Spinal cord (tissue), 10 donors: ENCODE measurements around the gene HLF. TPM values are rescaled to one million over a fixed set of nuclear protein-coding genes. Genes with fewer than 3 reads are reported as not detected.

Experiments
- DNase-seq, 6 donors: peaks; one replicate each; pipeline versions ENCODE4 v3.0.0 to v3.0.0-alpha.2; 2013 to 2015; ENCODE audit warnings: low spot score in 6 of 6, low read depth in 4 of 6
- H3K27ac ChIP-seq: one replicate; pipeline ENCODE4 v1.5.1; 2013; ENCODE audit warnings: low read depth, low read length, control low read depth
- H3K27me3 ChIP-seq: one replicate; pipeline ENCODE4 v1.6.1; 2013; ENCODE audit warnings: low read length; ENCODE audit not compliant: control insufficient read depth, insufficient read depth
- H3K36me3 ChIP-seq: one replicate; pipeline ENCODE4 v1.6.1; 2013; ENCODE audit warnings: low read length; ENCODE audit not compliant: control insufficient read depth, insufficient read depth
- H3K4me1 ChIP-seq: one replicate; pipeline ENCODE4 v1.6.1; 2013; ENCODE audit warnings: low read length; ENCODE audit not compliant: control insufficient read depth, insufficient read depth
- H3K4me3 ChIP-seq: one replicate; pipeline ENCODE4 v1.5.1; 2013; ENCODE audit warnings: low read depth, low read length, control low read depth
- H3K9me3 ChIP-seq: one replicate; pipeline ENCODE4 v1.6.1; 2013; ENCODE audit warnings: low read length; ENCODE audit not compliant: control insufficient read depth, insufficient read depth
- WGBS: methylation state at CpG from one replicate; pipeline ENCODE4 v1.1.5; 2013; ENCODE audit warnings: missing lambda C conversion rate; ENCODE audit not compliant: insufficient coverage; 5-methylcytosine and 5-hydroxymethylcytosine counted together
- polyA plus RNA-seq, 2 donors: library from polyadenylated mRNA; unstranded; fragments of 120-200 nt; gene quantifications; one replicate each; pipeline ENCODE4 v1.2.1, GENCODE V29; 2013; ENCODE audit not compliant: insufficient read length in 2 of 2
- total RNA-seq, 2 donors: library from RNA; depleted of rRNA in 1 of 2; stranded (reverse); fragments of 120-200 nt in 1 of 2; fragments of >200 nt in 1 of 2; gene quantifications; one replicate each; pipeline versions ENCODE4 v1.2.3 to v1.2.4, GENCODE V29; 2013 to 2014
- donor health status: healthy.

Gene HLF
- total and polyA plus RNA-seq, 4 donors = 8.1 to 127 (median 31.6) TPM

DNA sequence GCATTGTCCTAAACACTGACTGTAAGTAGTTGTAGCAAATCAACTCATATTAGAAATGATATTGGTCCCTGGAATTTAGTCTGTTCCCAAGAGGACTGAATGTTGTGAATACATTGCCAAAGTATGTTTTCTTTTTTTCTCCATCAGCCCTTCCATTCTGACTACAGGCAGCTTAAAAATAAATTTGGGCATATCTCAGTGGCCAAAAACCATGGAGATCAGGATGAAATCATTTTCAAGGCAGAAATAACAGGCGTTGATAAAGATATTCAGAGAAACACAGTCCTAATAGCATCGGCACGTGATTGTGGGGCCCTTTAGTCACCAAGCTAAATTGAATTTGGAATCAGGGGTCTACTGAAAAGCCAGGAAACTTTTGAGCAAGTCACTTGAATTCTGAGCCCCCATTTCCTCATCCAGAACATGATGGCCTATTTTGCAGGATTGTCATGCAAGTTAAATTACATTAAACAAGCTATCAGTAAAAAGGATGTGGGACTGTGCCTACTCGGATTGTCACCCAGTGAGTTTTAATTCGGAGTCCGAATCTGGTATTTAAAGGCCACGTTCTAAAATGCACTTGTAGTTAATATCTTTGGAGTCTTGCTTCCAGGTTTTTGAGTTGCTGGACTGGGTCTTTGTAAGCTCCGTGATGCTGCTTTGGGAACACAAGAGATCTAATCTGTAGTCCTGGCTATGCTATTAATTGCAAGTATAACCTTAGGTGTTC is 17.1 kb downstream of the HLF start:
- Histone ChIP-seq H3K27me3 (no peaks in the 10 kb centered on the region), H3K9me3 (no peaks in the 10 kb centered on the region), H3K4me3 (no peak overlapping the region), H3K27ac (no peak overlapping the region), H3K36me3 (no peaks in the 10 kb centered on the region), H3K4me1 (peaks cover 18% of the 10 kb centered on the region)
- no peak for DNase-seq
- WGBS = 75% methylated on average over 6 of the region's 8 CpGs

DNA sequence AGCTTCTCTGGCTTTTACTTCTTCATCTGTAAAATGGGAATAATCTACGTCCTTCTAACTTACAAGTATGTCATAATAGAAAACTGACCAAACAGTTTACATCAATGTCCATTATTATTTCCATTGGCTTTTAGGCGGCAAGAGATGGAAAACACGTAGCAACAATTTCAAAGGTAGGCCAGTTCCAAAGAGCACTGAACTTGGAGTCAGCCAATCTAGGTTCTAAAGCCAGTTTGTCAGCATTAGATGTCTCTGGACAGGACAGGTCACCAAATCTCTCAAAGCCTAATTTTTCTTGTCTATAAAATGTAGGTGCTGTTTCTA is 17.6 kb downstream of the HLF start:
- no peak overlapping the region for H3K27ac ChIP-seq
- no peak overlapping the region for H3K4me3 ChIP-seq
- DNase-seq = no peak
- no peaks in the 10 kb centered on the region for H3K9me3 ChIP-seq
- H3K36me3 ChIP-seq = no peaks in the 10 kb centered on the region
- WGBS = 92% methylated on average over 2 of the region's 3 CpGs
- peaks cover 18% of the 10 kb centered on the region for H3K4me1 ChIP-seq
- H3K27me3 ChIP-seq = no peaks in the 10 kb centered on the region

DNA sequence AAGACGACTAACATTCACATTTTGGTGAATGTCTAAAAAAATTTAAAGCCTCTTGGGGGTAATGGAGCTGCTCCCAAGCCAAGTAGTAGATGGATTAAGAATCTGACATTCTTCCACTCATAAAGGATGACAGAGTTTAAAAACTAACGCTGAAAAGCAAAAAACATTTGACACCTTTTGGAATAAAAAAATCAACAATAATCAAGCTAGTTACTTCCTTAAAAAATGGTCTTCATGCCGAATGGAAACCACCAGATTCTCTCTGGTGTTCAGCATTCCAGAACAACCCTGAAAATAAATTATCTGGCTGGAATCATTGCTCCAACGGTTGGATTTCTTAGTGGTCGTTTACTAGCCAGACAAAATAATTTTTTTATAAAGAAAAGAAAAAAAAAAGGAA is 18.0 kb downstream of the HLF start:
- DNase-seq = no peak
- H3K27me3 ChIP-seq = no peaks in the 10 kb centered on the region
- no peaks in the 10 kb centered on the region for H3K36me3 ChIP-seq
- 100% methylated on average over 1 of the region's 5 CpGs for WGBS
- H3K4me1 ChIP-seq = peaks cover 18% of the 10 kb centered on the region
- H3K27ac ChIP-seq = no peak overlapping the region
- H3K9me3 ChIP-seq = no peaks in the 10 kb centered on the region
- no peak overlapping the region for H3K4me3 ChIP-seq

DNA sequence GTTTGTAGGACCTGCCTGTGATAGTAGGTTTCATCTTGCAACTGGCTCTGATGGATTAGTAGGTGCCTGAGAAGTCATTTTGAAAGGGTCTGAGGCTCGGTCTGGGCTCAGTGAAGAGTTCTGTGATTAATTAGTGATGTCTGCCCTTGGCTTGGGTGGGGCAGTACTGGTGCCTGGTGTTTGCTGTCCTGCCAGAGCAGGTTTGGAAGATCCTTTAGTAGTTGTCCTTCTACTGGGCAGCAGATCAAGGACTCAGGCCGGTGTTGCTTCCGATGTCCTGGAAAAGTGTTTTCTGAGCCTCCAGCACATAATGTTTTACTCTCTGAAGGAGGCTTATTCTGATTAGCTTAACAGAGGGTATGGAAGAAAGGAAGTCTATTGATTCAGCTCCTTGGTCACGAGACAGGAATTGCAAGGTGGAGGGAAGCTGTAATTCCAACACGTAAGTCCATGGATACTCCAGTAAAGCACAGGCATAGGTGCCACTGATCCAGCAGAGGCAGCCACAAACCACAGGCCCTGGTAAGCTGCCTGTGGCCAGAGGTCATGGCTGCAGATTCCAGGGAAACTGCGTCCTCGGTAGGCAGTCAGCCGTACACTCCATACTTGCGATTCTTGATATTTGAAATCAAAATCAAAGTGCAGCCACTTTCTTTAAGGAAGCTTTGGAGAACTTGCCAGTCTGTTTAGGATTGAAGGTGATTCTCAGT is 18.7 kb downstream of the HLF start:
- Histone ChIP-seq H3K4me1 (peaks cover 18% of the 10 kb centered on the region), H3K27ac (peak overlapping the region; percentile 22), H3K9me3 (no peaks in the 10 kb centered on the region), H3K4me3 (no peak overlapping the region), H3K36me3 (no peaks in the 10 kb centered on the region), H3K27me3 (no peaks in the 10 kb centered on the region)
- WGBS = 91% methylated on average over 9 of the region's 9 CpGs
- no peak for DNase-seq

DNA sequence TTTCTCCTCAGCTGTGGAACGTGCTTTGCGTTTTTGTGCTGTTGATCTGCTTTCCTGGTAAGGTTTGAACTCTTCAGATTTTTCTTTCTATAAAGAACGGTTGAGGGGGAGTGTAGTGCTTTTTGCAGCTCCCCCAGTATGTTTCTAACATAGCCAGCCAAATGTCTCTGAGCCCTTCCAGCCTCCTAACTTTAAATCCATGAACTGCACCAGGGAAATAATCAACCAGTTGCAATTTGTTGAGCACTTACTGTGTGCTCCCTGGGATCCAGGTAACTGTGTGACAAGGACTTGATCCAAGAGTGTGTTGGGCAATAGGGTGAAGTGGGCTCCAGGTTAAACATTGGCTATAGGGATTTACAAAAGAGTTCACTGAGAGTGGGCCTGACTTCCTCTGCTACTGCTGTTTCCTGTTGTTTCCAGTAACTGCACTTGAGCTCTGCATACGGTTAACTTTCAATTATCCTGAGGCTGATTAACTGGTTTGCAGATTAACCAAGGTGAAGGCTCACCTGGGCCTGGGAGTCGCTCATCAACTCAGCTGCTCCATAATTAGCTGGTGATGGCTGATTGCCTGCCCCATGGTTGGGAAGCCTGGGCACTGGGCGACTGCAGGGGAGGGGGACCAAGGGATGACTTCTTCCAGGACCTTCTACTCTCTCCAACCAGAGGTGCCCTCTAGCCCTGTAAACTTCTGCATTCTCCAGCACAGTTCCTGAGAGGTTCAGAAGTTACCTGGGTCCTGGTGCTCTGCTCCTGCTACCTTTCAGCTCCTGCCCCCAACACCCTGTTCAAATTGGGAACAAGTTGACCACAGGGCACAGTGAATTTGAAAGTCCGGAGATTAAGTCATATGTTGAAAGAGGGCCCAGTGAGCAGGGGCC is 19.5 kb downstream of the HLF start:
- Histone ChIP-seq H3K27ac (peak overlapping the region; percentile 43), H3K27me3 (no peaks in the 10 kb centered on the region), H3K36me3 (no peaks in the 10 kb centered on the region), H3K4me1 (peaks cover 18% of the 10 kb centered on the region), H3K4me3 (no peak overlapping the region), H3K9me3 (no peaks in the 10 kb centered on the region)
- DNase-seq = no peak
- WGBS = 85% methylated on average over 4 of the region's 7 CpGs

DNA sequence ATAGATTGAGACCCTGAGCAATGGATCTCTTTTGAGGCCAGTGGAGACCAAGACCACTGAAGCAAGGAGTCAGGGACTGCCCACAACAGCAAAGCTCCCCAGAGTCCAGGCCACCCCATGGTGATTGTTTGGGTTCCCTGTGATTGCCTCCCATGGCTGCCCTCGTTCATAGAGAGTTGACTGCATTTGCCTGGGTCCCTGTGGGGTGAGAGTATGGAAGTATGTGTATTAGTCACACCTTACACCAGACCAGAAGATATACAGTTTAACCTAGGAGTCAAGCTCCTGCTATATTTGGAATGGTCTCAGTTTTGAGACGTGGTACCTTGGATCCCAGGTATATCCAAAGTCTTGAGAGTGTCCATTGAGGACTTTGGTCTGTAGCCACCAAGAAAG is 20.2 kb downstream of the HLF start:
- no peak for DNase-seq
- Histone ChIP-seq H3K27ac (peak overlapping the region; percentile 88), H3K4me3 (no peak overlapping the region), H3K9me3 (no peaks in the 10 kb centered on the region), H3K4me1 (peaks cover 18% of the 10 kb centered on the region), H3K27me3 (no peaks in the 10 kb centered on the region), H3K36me3 (no peaks in the 10 kb centered on the region)
- 71% methylated on average over 1 of the region's 2 CpGs for WGBS

DNA sequence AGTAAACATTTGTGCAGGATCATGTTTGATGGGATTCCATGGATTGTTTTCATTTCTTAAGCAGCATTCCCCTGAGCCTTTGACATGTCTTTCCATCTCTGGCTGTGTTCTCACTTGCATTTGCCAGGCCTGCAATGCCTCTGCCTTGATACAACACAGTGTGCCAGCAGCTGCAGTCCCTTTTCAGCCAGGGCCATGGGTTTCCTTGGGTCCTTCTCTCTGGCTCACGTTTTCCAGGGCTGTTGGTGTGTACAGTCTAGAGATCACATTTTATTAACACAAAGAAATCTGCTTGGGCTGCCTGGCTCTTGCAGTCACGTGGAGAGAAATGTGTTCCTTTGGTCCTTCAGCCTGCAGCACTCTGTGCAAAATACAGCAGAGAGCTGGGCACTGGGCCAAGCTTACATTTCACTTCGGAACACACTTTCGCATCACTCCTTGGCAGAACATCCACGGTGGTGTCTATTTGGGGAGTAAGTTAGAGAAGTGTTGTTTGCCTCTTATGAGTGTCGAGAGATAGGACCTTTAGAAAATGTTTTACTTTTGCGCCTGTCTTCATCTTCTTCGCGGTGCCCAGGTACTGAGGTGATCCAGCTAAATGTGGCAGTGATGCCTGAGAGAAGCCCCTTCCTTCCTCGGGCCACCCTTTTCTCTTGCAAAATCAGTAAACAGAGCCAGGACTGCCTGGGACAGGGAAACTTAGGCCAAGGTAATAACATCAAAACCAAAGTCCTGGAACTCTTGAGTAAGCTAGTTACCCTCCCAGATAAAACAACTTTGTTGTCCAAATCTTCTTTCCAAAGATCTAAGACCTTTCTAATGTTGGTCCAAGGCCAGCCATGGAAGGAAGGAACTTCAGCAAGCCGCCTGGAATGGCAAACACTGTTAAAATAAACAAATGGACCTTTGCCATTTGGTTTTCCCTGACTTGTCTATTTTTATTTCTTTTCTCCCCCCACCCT is 20.9 kb downstream of the HLF start:
- peak overlapping the region; percentile 88 for H3K27ac ChIP-seq
- 80% methylated on average over 6 of the region's 11 CpGs for WGBS
- no peaks in the 10 kb centered on the region for H3K9me3 ChIP-seq
- no peaks in the 10 kb centered on the region for H3K27me3 ChIP-seq
- no peaks in the 10 kb centered on the region for H3K36me3 ChIP-seq
- H3K4me3 ChIP-seq = no peak overlapping the region
- peak in 2 of 6 donors; percentile 83 to 96 for DNase-seq
- H3K4me1 ChIP-seq = peaks cover 18% of the 10 kb centered on the region

DNA sequence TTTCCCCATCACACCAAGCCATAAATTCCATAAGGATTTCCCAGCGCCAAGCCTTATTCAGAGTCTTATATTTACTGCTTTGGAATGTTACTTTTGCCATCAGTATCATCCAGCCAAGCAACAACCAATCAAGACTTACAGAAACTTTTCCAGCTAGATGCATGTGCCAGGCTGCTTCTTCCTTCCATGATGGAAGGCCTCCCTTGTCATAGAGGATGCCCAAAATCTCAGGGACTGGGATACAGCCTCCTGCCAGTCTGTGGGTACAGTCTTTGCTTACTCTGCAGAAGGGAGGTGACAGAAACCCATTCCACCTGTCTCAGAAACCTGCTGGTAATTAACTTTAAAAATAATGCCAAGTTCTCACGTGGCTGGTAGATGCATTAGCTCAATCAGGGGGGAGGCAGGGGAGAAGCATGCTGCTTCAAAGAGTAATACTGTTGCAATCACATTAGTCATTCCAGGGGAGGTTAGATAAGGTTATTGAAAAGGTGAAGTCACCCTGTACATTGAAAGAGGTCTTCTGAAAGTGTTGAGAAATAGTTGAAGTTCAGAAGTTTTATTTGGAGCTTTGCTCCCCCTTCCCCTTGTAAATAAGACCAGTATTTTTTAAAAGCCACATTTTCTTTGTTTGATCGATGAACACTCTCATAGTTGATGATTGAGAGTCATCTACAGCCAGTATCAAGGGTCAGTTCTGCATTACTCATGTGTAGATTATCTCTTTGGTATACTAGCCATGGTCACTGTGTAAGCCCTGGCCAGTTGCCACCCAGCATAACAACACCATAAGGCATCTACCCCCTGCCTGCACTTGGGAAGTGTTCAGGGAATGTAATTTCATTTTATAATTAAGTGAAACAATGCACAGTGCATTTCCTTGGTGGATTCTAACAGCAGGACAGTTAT is 22.2 kb downstream of the HLF start:
- Histone ChIP-seq H3K4me1 (peaks cover 18% of the 10 kb centered on the region), H3K36me3 (no peaks in the 10 kb centered on the region), H3K27me3 (no peaks in the 10 kb centered on the region), H3K27ac (no peak overlapping the region), H3K9me3 (no peaks in the 10 kb centered on the region), H3K4me3 (no peak overlapping the region)
- 100% methylated on average over 1 of the region's 3 CpGs for whole genome bisulfite sequencing
- peak in 1 of 6 donors; percentile 66 for DNase-seq
